PC-3 (cell line): ENCODE measurements around the gene CBX7.

Experiments
- CTCF ChIP-seq: fragments of 300-600 bp; sonication (generic); conservative IDR thresholded peaks from 2 replicates; pipeline ENCODE4 v1.5.1; 2017; ENCODE audit warnings: antibody characterized with exemption, low read depth, mild to moderate bottlenecking, low read length
- EZH2 ChIP-seq: fragments of 300-600 bp; sonication (generic); IDR thresholded peaks from one replicate; pipeline ENCODE4 v1.6.1; 2017; ENCODE audit warnings: antibody characterized with exemption, mild to moderate bottlenecking, low read length; ENCODE audit not compliant: unreplicated experiment
- EZH2phosphoT487 ChIP-seq: fragments of 300-600 bp; sonication (generic); IDR thresholded peaks from 2 replicates; pipeline ENCODE4 v1.6.1; 2018; ENCODE audit warnings: mild to moderate bottlenecking, antibody characterized with exemption, low read length, borderline replicate concordance

GRCh38 chr22:39094717-39095389 is 57.6 kb downstream of the CBX7 start:
- TF ChIP-seq EZH2phosphoT487 (no peak), CTCF (no peak), EZH2 (no peak)
